ENCODE data around the gene BANK1. TPM values are rescaled to one million over a fixed set of nuclear protein-coding genes. Genes with fewer than 3 reads are reported as not detected.

BANK1 gene
- total RNA-seq, 4 donors from 2014 or later = 7.3 to 19.9 (median 13.3) TPM

DNA sequence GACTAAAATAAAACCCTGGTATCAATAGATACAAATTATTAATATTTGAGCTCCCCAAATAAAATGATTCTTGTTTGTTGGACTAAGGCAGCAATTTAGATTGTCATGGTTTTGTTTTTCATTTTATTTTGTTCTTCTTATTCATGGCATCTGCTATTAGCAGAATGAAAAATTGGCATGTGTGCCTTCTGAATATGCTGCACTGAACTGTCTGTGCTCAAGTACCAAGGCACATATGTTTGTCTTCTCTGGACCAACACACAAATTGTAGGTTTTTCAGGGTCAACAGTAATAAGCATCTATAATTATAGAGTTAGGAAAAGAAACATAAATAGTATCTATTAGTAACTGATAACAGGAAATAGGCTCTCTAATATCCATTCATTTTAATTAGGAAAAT is 121.1 kb downstream of the BANK1 start:
- no peak for TF ChIP-seq CTCF (IDR thresholded peaks at IDR 0.05; ENCODE audit: low read depth)

- TF ChIP-seq CTCF (IDR thresholded peaks at IDR 0.05; ENCODE audit: low read depth) = no peak
These were observed 124.2 kb downstream of the BANK1 start for GRCh38 chr4:101914761-101915160.

GRCh38 chr4:101919373-101919977 is 128.9 kb downstream of the BANK1 start:
- no peak for TF ChIP-seq CTCF (IDR thresholded peaks at IDR 0.05; ENCODE audit: low read depth)

DNA sequence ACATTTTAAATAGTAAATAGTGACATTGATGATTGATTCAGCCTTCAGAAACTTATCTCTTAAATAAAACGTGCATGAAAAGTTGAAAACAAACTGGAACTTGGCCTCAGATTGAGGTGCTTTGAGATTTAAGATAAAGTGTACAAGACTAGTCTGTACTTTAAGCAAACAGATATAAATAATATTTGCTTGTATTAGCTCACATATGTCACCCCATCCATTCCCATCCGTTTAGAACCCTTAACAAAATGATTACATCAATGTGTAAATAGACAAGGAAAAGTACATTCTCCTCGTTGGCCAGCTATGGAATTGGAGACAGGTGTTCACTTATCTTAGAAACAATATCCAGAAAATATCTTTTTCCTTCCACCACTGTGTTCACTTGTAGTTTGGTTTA is 130.8 kb downstream of the BANK1 start:
- TF ChIP-seq CTCF (IDR thresholded peaks at IDR 0.05; ENCODE audit: low read depth) = no peak

- no peak for TF ChIP-seq CTCF (IDR thresholded peaks at IDR 0.05; ENCODE audit: low read depth)
These were observed 141.1 kb downstream of the BANK1 start for GRCh38 chr4:101931619-101932018.

- no peak for TF ChIP-seq CTCF (IDR thresholded peaks at IDR 0.05; ENCODE audit: low read depth)
These were observed 143.3 kb downstream of the BANK1 start for GRCh38 chr4:101933855-101934254.

- no peak for TF ChIP-seq CTCF (IDR thresholded peaks at IDR 0.05; ENCODE audit: low read depth)
These were observed 148.3 kb downstream of the BANK1 start for GRCh38 chr4:101938836-101939235.
